ENCODE results near the gene EVPLL.

- no peak for TF ChIP-seq CTCF (conservative IDR thresholded peaks at IDR 0.05; ENCODE audit: low read depth in 2 of 2)
- TF ChIP-seq POLR2AphosphoS5 (IDR thresholded peaks at IDR 0.05; ENCODE audit: low read depth) = no peak
- no peak for TF ChIP-seq EZH2 (IDR thresholded peaks at IDR 0.05; ENCODE audit: low read depth, unreplicated experiment)
- no peak for TF ChIP-seq EZH2phosphoT487 (IDR thresholded peaks at IDR 0.05; ENCODE audit: unreplicated experiment)
- TF ChIP-seq CREB1 (CRISPR knock-in tag; IDR thresholded peaks at IDR 0.05; ENCODE audit: low read depth) = no peak
- no peak for TF ChIP-seq REST (IDR thresholded peaks at IDR 0.05; ENCODE audit: unreplicated experiment)
- no peak for TF ChIP-seq JUNB (IDR thresholded peaks at IDR 0.05; ENCODE audit: unreplicated experiment)
- TF ChIP-seq ETS1 (IDR thresholded peaks at IDR 0.05) = no peak
- no peak for TF ChIP-seq ZNF114 (CRISPR knock-in tag; IDR thresholded peaks at IDR 0.05)
- TF ChIP-seq NANOG (IDR thresholded peaks at IDR 0.05; ENCODE audit: borderline replicate concordance) = no peak
- TF ChIP-seq ZNF331 (CRISPR knock-in tag; IDR thresholded peaks at IDR 0.05; ENCODE audit: low read depth) = no peak
These were observed 24.0 kb upstream of the EVPLL start for GRCh38 chr17:18353541-18353940.

All from GM23338 (cell line).